ENCODE results near the gene NR2C2AP. TPM values are rescaled to one million over a fixed set of nuclear protein-coding genes. Genes with fewer than 3 reads are reported as not detected.

Gene NR2C2AP
- total and polyA plus RNA-seq, 2 donors (not counting 1 experiment from before 2014, with no cell fraction given): 27.4 to 29.3 TPM

- H3K27ac ChIP-seq (ENCODE audit: low read length in 2 of 2): no peak overlapping the region
- peaks cover 3 to 10% of the 10 kb centered on the region in 2 donors for H3K4me1 ChIP-seq (ENCODE audit: control insufficient read depth in 2 of 2, insufficient read depth in 2 of 2, low read length in 2 of 2)
- intact Hi-C loops (cut with micrococcal nuclease): no loop called here
- ChIA-PET CTCF (no interaction called here), POLR2A (no interaction called here)
- ATAC-seq (ENCODE audit: low read depth): no peak
- no peak for DNase-seq
- peaks cover 51% of the 10 kb centered on the region for H3K27me3 Mint-ChIP-seq
- no peaks in the 10 kb centered on the region for H3K36me3 ChIP-seq (replicated peaks in 1 of 2; ENCODE audit: control extremely low read depth in 1 of 2, control insufficient read depth in 1 of 2, extremely low read depth in 1 of 2, insufficient read depth in 2 of 2, low read length in 1 of 2)
- no peak overlapping the region for H3K4me2 ChIP-seq (replicated peaks; ENCODE audit: low read depth, low read length, poor library complexity, severe bottlenecking)
- peaks cover 0 to 63% (median 31%) of the 10 kb centered on the region in 4 experiments for H3K27me3 ChIP-seq (replicated peaks in 1 of 4; ENCODE audit: control extremely low read depth in 1 of 4, control insufficient read depth in 3 of 4, insufficient read depth in 4 of 4, low read length in 3 of 4)
- H3K79me2 ChIP-seq (ENCODE audit: control insufficient read depth, insufficient read depth, low read length): no peaks in the 10 kb centered on the region
- TF ChIP-seq EZH2 (IDR thresholded peaks at IDR 0.05; ENCODE audit: borderline replicate concordance, insufficient read depth, low read depth, low read length, poor library complexity, severe bottlenecking) (no peak), CTCF (IDR thresholded peaks at IDR 0.05) (no peak)
- H3K4me1 Mint-ChIP-seq: peaks cover 4% of the 10 kb centered on the region
- peaks cover 0 to 25% (median 0%) of the 10 kb centered on the region in 3 donors for H3K9me3 ChIP-seq (ENCODE audit: control extremely low read depth in 1 of 3, control insufficient read depth in 2 of 3, insufficient read depth in 1 of 3, low read length in 2 of 3)
- no peaks in the 10 kb centered on the region for H3K9me3 Mint-ChIP-seq (ENCODE audit: insufficient read depth)
- no peak overlapping the region for H2AFZ ChIP-seq (ENCODE audit: insufficient read depth, low read depth, low read length, poor library complexity, severe bottlenecking)
- H3K4me3 ChIP-seq (ENCODE audit: control extremely low read depth in 1 of 5, extremely low read depth in 1 of 5, insufficient read depth in 1 of 5, low read depth in 2 of 5, low read length in 4 of 5): no peak overlapping the region
- H3K4me3 Mint-ChIP-seq: no peak overlapping the region
- WGBS (ENCODE audit: insufficient coverage): 26% methylated on average over 6 of the region's 7 CpGs
- no peak overlapping the region for H3K9ac ChIP-seq (ENCODE audit: low read length)
- no peaks in the 10 kb centered on the region for H4K20me1 ChIP-seq (ENCODE audit: control insufficient read depth, insufficient read depth, low read length, poor library complexity, severe bottlenecking)
- H3K27ac Mint-ChIP-seq: no peak overlapping the region
Measured at GRCh38 chr19:19212916-19213315, 9.7 kb upstream of the NR2C2AP start.

DNA sequence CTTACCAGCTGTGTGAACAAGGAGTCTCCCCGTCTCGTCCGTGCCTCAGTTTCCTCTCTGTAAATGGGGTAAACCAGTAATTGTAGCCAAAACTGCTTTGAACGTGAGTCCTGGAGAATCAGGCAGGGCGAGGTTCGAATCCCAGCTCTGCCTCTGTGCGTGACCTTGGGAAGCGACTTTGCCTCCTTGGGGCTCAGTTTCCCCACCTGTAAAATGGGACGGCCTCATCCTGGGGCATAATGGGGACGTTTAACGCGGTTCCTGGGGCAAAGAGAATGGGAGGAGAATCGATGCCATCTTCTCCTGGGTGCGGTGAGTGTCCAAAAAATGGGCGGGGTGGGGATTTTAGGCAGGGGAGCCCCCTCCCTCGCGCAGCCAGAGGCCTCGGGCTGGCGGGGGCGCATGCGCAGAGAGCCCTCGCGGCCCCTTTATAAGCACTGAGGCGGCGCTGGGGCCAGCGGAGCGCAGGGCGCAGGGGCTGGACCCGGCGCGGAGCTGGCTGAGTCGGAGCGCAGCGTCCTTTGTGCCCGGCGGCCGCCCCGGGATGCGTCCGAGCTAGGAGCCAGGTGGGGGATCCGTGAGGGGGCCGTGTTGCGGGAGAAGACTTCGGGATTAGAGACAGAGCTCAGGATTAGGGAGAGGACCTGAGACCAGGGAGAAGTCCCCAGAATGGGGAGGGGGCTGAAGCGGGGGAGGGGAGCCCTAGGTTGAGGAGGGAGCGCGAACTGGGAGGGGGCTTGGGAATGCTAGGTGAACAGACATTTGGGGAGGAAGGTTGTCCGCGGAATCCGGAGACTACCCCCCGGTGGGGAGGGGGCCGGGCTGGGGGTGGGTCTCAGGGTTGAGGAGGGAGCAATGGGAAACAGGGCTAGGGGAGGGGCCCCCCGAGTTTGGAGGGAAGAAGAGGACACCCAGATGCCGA lies 8.5 kb upstream of the NR2C2AP start, which contains the start of gene NCAN:
TSS of gene NCAN (plus strand) at position 460 of the 922 bp plus-strand sequence. CDS start 4,996 bp downstream, outside the sequence.
- no peaks in the 10 kb centered on the region for H3K79me2 ChIP-seq (ENCODE audit: control insufficient read depth, insufficient read depth, low read length)
- intact Hi-C loops (cut with micrococcal nuclease): no loop called here
- POLR2A ChIA-PET: no interaction called here

More for the DNA sequence above, 8.5 kb upstream of the NR2C2AP start, which contains the start of gene NCAN:
- no peak for TF ChIP-seq EZH2 (IDR thresholded peaks at IDR 0.05; ENCODE audit: borderline replicate concordance, insufficient read depth, low read depth, low read length, poor library complexity, severe bottlenecking)
- no peak for TF ChIP-seq CTCF (IDR thresholded peaks at IDR 0.05)
- Histone ChIP-seq H3K4me2 (replicated peaks; ENCODE audit: low read depth, low read length, poor library complexity, severe bottlenecking) (no peak within 1 kb of the TSS), H3K27me3 (replicated peaks in 1 of 4; ENCODE audit: control extremely low read depth in 1 of 4, control insufficient read depth in 3 of 4, insufficient read depth in 4 of 4, low read length in 3 of 4) (peaks cover 0 to 61% (median 31%) of the 10 kb centered on the region in 4 experiments), H3K4me1 (ENCODE audit: control insufficient read depth in 2 of 2, insufficient read depth in 2 of 2, low read length in 2 of 2) (peaks cover 14 to 20% of the 10 kb centered on the region in 2 donors), H2AFZ (ENCODE audit: insufficient read depth, low read depth, low read length, poor library complexity, severe bottlenecking) (no peak within 1 kb of the TSS), H3K9ac (ENCODE audit: low read length) (no peak within 1 kb of the TSS), H4K20me1 (ENCODE audit: control insufficient read depth, insufficient read depth, low read length, poor library complexity, severe bottlenecking) (no peaks in the 10 kb centered on the region), H3K4me3 (ENCODE audit: control extremely low read depth in 1 of 5, extremely low read depth in 1 of 5, insufficient read depth in 1 of 5, low read depth in 2 of 5, low read length in 4 of 5) (no peak within 1 kb of the TSS), H3K36me3 (replicated peaks in 1 of 2; ENCODE audit: control extremely low read depth in 1 of 2, control insufficient read depth in 1 of 2, extremely low read depth in 1 of 2, insufficient read depth in 2 of 2, low read length in 1 of 2) (no peaks in the 10 kb centered on the region), H3K9me3 (ENCODE audit: control extremely low read depth in 1 of 3, control insufficient read depth in 2 of 3, insufficient read depth in 1 of 3, low read length in 2 of 3) (peaks cover 0 to 34% (median 4%) of the 10 kb centered on the region in 3 donors), H3K27ac (ENCODE audit: low read length in 2 of 2) (no peak within 1 kb of the TSS)
- no peak for ATAC-seq (ENCODE audit: low read depth)
- H3K27me3 Mint-ChIP-seq: peaks cover 54% of the 10 kb centered on the region
- H3K4me1 Mint-ChIP-seq: peaks cover 16% of the 10 kb centered on the region
- CTCF ChIA-PET: no interaction called here
- peaks cover 3% of the 10 kb centered on the region for H3K9me3 Mint-ChIP-seq (ENCODE audit: insufficient read depth)
- DNase-seq: no peak
- 13% methylated on average over 50 of the region's 54 CpGs for WGBS (ENCODE audit: insufficient coverage)
- H3K27ac Mint-ChIP-seq: no peak within 1 kb of the TSS
- H3K4me3 Mint-ChIP-seq: no peak within 1 kb of the TSS
